ENCODE results near the gene C5orf22.
"Not testable (repeated sequence)": the region's sequence is repeated elsewhere in the genome, so short reads cannot be mapped to it uniquely, and the experiment has no call there.

C5orf22 gene

DNA sequence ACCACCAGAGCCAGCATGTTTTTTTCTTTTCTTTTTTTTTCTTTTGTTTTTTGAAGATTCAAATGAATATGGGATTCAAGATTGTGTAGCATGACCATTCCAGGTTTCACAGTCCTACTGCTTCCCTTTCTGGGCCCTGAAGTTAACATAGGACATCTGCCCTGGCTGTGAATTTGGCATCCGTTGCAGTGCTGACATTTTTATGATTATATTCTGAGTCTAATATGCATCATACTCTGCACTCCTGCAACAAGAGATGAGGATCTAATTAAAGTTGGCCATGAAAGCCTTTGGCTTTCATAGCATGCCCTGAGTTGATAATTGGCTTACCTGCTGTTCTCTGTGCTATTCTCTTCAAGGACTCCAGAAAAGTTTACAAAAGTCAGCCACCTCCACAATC is 29.8 kb downstream of the C5orf22 start:
- no peak overlapping the region for H3K4me2 ChIP-seq (ENCODE audit: low read length)
- H3K4me1 ChIP-seq (ENCODE audit: low read length), result no peaks in the 10 kb centered on the region
- no peak overlapping the region for H2AFZ ChIP-seq (ENCODE audit: low read depth, low read length)
- H3K9me3 ChIP-seq (ENCODE audit: insufficient read depth, low read length), result no peaks in the 10 kb centered on the region
- H3K27ac ChIP-seq (ENCODE audit: low read length), result no peak overlapping the region
- no peaks in the 10 kb centered on the region for H3K36me3 ChIP-seq (replicated peaks; ENCODE audit: low read depth, low read length)
- H3K4me3 ChIP-seq (ENCODE audit: low read length), result no peak overlapping the region
- no peaks in the 10 kb centered on the region for H3K27me3 ChIP-seq (ENCODE audit: low read depth, low read length)
- TF ChIP-seq EZH2phosphoT487 (IDR thresholded peaks at IDR 0.05; ENCODE audit: low read depth), result no peak
- TF ChIP-seq, protein P1, sequence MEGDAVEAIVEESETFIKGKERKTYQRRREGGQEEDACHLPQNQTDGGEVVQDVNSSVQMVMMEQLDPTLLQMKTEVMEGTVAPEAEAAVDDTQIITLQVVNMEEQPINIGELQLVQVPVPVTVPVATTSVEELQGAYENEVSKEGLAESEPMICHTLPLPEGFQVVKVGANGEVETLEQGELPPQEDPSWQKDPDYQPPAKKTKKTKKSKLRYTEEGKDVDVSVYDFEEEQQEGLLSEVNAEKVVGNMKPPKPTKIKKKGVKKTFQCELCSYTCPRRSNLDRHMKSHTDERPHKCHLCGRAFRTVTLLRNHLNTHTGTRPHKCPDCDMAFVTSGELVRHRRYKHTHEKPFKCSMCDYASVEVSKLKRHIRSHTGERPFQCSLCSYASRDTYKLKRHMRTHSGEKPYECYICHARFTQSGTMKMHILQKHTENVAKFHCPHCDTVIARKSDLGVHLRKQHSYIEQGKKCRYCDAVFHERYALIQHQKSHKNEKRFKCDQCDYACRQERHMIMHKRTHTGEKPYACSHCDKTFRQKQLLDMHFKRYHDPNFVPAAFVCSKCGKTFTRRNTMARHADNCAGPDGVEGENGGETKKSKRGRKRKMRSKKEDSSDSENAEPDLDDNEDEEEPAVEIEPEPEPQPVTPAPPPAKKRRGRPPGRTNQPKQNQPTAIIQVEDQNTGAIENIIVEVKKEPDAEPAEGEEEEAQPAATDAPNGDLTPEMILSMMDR (IDR thresholded peaks at IDR 0.05; ENCODE audit: low read depth, low read length), result no peak
- no peaks in the 10 kb centered on the region for H3K79me2 ChIP-seq (ENCODE audit: low read length)
- H4K20me1 ChIP-seq (ENCODE audit: insufficient read depth, low read length), result no peaks in the 10 kb centered on the region
- no peak overlapping the region for H3K9ac ChIP-seq (ENCODE audit: low read length)

DNA sequence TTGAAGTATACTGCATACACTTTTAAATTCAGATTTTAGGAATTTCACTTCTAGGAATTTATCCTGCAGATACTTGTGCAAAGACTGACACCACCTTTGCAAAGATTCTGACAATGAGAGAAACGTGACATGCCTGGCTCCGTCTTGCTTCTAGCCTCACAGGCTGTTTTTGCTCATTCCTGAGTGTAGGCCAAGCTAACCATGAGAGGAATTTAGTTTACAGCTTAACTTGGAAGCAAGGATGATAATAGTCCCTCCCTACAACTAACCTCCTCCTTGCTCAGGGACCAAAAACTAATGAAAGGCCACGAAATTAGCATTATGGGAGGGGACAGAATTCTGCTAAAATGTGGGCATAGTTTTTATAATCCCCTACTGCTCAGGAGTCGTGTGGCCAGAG is 31.1 kb downstream of the C5orf22 start:
- H3K27me3 ChIP-seq (ENCODE audit: low read depth, low read length), result no peaks in the 10 kb centered on the region

DNA sequence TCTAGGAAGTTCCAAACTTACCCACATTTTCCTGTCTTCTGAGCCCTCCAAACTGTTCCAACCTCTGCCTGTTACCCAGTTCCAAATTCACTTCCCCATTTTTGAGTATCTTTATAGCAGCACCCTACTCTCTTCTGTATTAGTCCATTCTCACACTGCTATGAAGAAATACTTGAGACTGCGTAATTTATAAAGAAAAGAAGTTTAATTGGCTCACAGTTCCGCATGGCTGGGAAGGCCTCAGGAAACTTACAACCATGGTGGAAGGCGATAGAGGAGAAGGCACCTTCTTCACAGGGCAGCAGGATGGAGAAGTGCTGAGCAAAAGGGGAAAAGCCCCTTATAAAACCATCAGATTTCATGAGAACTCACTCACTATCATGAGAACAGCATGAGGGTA is 34.3 kb downstream of the C5orf22 start:
- not testable (repeated sequence) for H4K20me1 ChIP-seq (ENCODE audit: insufficient read depth, low read length); H3K4me1 ChIP-seq (ENCODE audit: low read length); H3K9me3 ChIP-seq (ENCODE audit: insufficient read depth, low read length); H3K4me3 ChIP-seq (ENCODE audit: low read length); H3K36me3 ChIP-seq (replicated peaks; ENCODE audit: low read depth, low read length); H2AFZ ChIP-seq (ENCODE audit: low read depth, low read length); H3K27me3 ChIP-seq (ENCODE audit: low read depth, low read length); H3K9ac ChIP-seq (ENCODE audit: low read length); H3K4me2 ChIP-seq (ENCODE audit: low read length); H3K27ac ChIP-seq (ENCODE audit: low read length); H3K79me2 ChIP-seq (ENCODE audit: low read length)

More for the DNA sequence above, 31.1 kb downstream of the C5orf22 start:
- no peak for TF ChIP-seq EZH2phosphoT487 (IDR thresholded peaks at IDR 0.05; ENCODE audit: low read depth)
- TF ChIP-seq, protein P1 (IDR thresholded peaks at IDR 0.05; ENCODE audit: low read depth, low read length), result no peak
- no peak overlapping the region for H3K9ac ChIP-seq (ENCODE audit: low read length)
- H3K36me3 ChIP-seq (replicated peaks; ENCODE audit: low read depth, low read length), result no peaks in the 10 kb centered on the region
- no peaks in the 10 kb centered on the region for H3K4me1 ChIP-seq (ENCODE audit: low read length)
- no peak overlapping the region for H2AFZ ChIP-seq (ENCODE audit: low read depth, low read length)
- H3K27ac ChIP-seq (ENCODE audit: low read length), result no peak overlapping the region
- no peaks in the 10 kb centered on the region for H4K20me1 ChIP-seq (ENCODE audit: insufficient read depth, low read length)
- H3K79me2 ChIP-seq (ENCODE audit: low read length), result no peaks in the 10 kb centered on the region
- H3K4me3 ChIP-seq (ENCODE audit: low read length), result no peak overlapping the region
- H3K4me2 ChIP-seq (ENCODE audit: low read length), result no peak overlapping the region
- H3K9me3 ChIP-seq (ENCODE audit: insufficient read depth, low read length), result no peaks in the 10 kb centered on the region

DNA sequence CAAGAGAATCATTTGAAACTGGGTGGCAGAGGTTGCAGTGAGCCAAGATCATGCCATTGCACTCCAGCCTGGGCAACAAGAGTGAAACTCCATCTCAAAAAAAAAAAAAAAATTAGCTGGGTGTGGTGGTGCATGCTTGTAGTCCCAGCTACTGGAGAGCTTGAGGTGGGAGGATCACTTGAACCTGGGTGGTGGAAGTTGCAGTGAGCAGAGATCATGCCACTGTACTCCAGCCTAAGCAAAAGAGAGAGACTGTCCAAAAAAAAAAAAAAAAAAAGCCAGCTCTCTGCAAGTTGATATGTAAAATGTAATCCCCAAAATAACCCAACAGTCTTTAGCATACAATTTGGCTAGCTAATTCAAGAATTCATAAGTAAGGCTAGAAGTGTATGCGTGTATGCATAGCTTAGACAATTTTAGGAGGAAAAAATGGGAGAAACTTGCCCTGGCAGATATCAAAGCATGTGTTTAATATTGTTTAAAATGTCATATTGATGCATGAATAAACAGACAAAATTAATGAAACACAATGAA is 36.3 kb downstream of the C5orf22 start:
- no peak overlapping the region for H3K9ac ChIP-seq (ENCODE audit: low read length)
- H3K27me3 ChIP-seq (ENCODE audit: low read depth, low read length), result peaks cover 7% of the 10 kb centered on the region
- no peak overlapping the region for H3K4me2 ChIP-seq (ENCODE audit: low read length)
- no peaks in the 10 kb centered on the region for H3K36me3 ChIP-seq (replicated peaks; ENCODE audit: low read depth, low read length)
- H2AFZ ChIP-seq (ENCODE audit: low read depth, low read length), result no peak overlapping the region
- H3K4me3 ChIP-seq (ENCODE audit: low read length), result no peak overlapping the region
- H3K9me3 ChIP-seq (ENCODE audit: insufficient read depth, low read length), result no peaks in the 10 kb centered on the region
- no peak for TF ChIP-seq EZH2phosphoT487 (IDR thresholded peaks at IDR 0.05; ENCODE audit: low read depth)
- TF ChIP-seq, protein P1 (IDR thresholded peaks at IDR 0.05; ENCODE audit: low read depth, low read length), result no peak
- no peaks in the 10 kb centered on the region for H3K79me2 ChIP-seq (ENCODE audit: low read length)
- H3K4me1 ChIP-seq (ENCODE audit: low read length), result peaks cover 4% of the 10 kb centered on the region; the same call in 1 of the 2 replicates
- no peaks in the 10 kb centered on the region for H4K20me1 ChIP-seq (ENCODE audit: insufficient read depth, low read length)
- no peak overlapping the region for H3K27ac ChIP-seq (ENCODE audit: low read length)

All from OCI-LY3 (cell line).